MM.1S (cell line): ENCODE measurements around the gene APBB2.

Source experiments
- DNase-seq: peaks from one replicate; pipeline ENCODE4 v3.0.0-alpha.2; 2015
- H2AFZ ChIP-seq: fragments of 300-600 bp; sonication (generic); 2 replicates; pipeline ENCODE4 v1.6.0; 2016; ENCODE audit warnings: antibody characterized with exemption, low read length
- H3F3A ChIP-seq: fragments of 300-600 bp; sonication (generic); 2 replicates; pipeline ENCODE4 v1.6.1; 2016; ENCODE audit warnings: mild to moderate bottlenecking, antibody characterized with exemption, low read length, moderate library complexity, mixed read lengths; ENCODE audit not compliant: insufficient read depth
- H3K27ac ChIP-seq: fragments of 300-600 bp; sonication (generic); 2 replicates; pipeline ENCODE4 v1.5.1; 2016; ENCODE audit warnings: mild to moderate bottlenecking, low read length
- H3K27me3 ChIP-seq: fragments of 300-600 bp; sonication (generic); replicated peaks from 2 replicates; pipeline ENCODE4 v1.6.0; 2016; ENCODE audit warnings: low read length; ENCODE audit not compliant: insufficient read depth
- H3K36me3 ChIP-seq: fragments of 300-600 bp; sonication (generic); replicated peaks from 2 replicates; pipeline ENCODE4 v1.6.1; 2016; ENCODE audit warnings: mild to moderate bottlenecking, low read length, mixed read lengths; ENCODE audit not compliant: insufficient read depth
- H3K4me1 ChIP-seq: fragments of 300-600 bp; sonication (generic); 2 replicates; pipeline ENCODE4 v1.6.1; 2016; ENCODE audit warnings: low read length, mixed read lengths
- H3K4me2 ChIP-seq: fragments of 300-600 bp; sonication (generic); 2 replicates; pipeline ENCODE4 v1.6.0; 2016; ENCODE audit warnings: low read depth, low read length
- H3K4me3 ChIP-seq: fragments of 300-600 bp; sonication (generic); 2 replicates; pipeline ENCODE4 v1.5.1; 2016; ENCODE audit warnings: low read length, mixed read lengths
- H3K79me2 ChIP-seq: fragments of 300-600 bp; sonication (generic); 2 replicates; pipeline ENCODE4 v1.6.1; 2016; ENCODE audit warnings: mixed run types, low read length, mixed read lengths
- H3K9ac ChIP-seq: fragments of 300-600 bp; sonication (generic); 2 replicates; pipeline ENCODE4 v1.6.1; 2016; ENCODE audit warnings: low read length, mixed read lengths
- H3K9me2 ChIP-seq: fragments of 300-600 bp; sonication (generic); replicated peaks from 2 replicates; pipeline ENCODE4 v1.6.1; 2016; ENCODE audit warnings: mild to moderate bottlenecking, low read length, mixed read lengths; ENCODE audit not compliant: insufficient read depth
- H3K9me3 ChIP-seq: fragments of 300-600 bp; sonication (generic); replicated peaks from 2 replicates; pipeline ENCODE4 v1.6.1; 2016; ENCODE audit warnings: mild to moderate bottlenecking, low read length, mixed read lengths; ENCODE audit not compliant: insufficient read depth
- H4K20me1 ChIP-seq: fragments of 300-600 bp; sonication (generic); 2 replicates; pipeline ENCODE4 v1.6.1; 2016; ENCODE audit warnings: mild to moderate bottlenecking, low read length, moderate library complexity, mixed read lengths; ENCODE audit not compliant: insufficient read depth
- EZH2 ChIP-seq: fragments of 300-600 bp; sonication (generic); optimal IDR thresholded peaks from 2 replicates; pipeline ENCODE3; 2017; ENCODE audit warnings: low read depth, mild to moderate bottlenecking, antibody characterized with exemption, low read length, mixed read lengths
- EZH2phosphoT487 ChIP-seq: fragments of 300-600 bp; sonication (generic); IDR thresholded peaks from 2 replicates; pipeline ENCODE4 v1.6.1; 2018; ENCODE audit warnings: antibody characterized with exemption, low read length
- TF ChIP-seq, protein P1 (sequence below): fragments of 300-600 bp; sonication (generic); IDR thresholded peaks from 2 replicates; pipeline ENCODE4 v1.5.1; 2016; ENCODE audit warnings: antibody characterized with exemption, low read length, mixed read lengths

Gene APBB2

DNA sequence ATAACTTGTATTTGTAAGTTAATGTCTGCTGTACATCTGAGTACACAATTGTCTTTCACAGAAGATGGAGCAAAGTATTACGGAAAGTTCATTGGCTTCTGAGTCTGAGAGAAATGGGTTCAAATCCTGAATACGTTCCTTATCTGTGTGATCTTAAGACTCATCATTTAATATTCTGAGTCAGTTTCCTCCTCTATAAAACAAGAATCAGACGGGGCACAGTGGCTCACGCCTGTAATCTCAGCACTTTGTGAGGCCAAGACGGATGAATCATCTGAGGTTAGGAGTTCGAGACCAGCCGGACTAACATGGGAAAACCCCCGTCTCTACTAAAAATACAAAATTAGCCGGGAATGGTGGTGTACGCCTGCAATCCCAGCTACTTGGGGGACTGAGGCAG, 57.8 kb downstream of the APBB2 start:
- H3K27me3 ChIP-seq, result no peaks in the 10 kb centered on the region
- H3K79me2 ChIP-seq, result no peaks in the 10 kb centered on the region
- H3K4me2 ChIP-seq, result no peak overlapping the region
- H4K20me1 ChIP-seq, result no peaks in the 10 kb centered on the region
- H3K9me3 ChIP-seq, result no peaks in the 10 kb centered on the region
- H3K36me3 ChIP-seq, result no peaks in the 10 kb centered on the region
- H3K4me1 ChIP-seq, result peaks cover 6% of the 10 kb centered on the region; the same call in 1 of the 2 replicates
- H3K27ac ChIP-seq, result no peak overlapping the region
- H2AFZ ChIP-seq, result no peak overlapping the region
- H3K4me3 ChIP-seq, result no peak overlapping the region
- no peak for DNase-seq
- H3F3A ChIP-seq, result no peaks in the 10 kb centered on the region
- H3K9ac ChIP-seq, result no peak overlapping the region
- no peak for TF ChIP-seq EZH2
- TF ChIP-seq, protein P1, sequence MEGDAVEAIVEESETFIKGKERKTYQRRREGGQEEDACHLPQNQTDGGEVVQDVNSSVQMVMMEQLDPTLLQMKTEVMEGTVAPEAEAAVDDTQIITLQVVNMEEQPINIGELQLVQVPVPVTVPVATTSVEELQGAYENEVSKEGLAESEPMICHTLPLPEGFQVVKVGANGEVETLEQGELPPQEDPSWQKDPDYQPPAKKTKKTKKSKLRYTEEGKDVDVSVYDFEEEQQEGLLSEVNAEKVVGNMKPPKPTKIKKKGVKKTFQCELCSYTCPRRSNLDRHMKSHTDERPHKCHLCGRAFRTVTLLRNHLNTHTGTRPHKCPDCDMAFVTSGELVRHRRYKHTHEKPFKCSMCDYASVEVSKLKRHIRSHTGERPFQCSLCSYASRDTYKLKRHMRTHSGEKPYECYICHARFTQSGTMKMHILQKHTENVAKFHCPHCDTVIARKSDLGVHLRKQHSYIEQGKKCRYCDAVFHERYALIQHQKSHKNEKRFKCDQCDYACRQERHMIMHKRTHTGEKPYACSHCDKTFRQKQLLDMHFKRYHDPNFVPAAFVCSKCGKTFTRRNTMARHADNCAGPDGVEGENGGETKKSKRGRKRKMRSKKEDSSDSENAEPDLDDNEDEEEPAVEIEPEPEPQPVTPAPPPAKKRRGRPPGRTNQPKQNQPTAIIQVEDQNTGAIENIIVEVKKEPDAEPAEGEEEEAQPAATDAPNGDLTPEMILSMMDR, result no peak
- TF ChIP-seq EZH2phosphoT487, result no peak
- H3K9me2 ChIP-seq, result no peaks in the 10 kb centered on the region

DNA sequence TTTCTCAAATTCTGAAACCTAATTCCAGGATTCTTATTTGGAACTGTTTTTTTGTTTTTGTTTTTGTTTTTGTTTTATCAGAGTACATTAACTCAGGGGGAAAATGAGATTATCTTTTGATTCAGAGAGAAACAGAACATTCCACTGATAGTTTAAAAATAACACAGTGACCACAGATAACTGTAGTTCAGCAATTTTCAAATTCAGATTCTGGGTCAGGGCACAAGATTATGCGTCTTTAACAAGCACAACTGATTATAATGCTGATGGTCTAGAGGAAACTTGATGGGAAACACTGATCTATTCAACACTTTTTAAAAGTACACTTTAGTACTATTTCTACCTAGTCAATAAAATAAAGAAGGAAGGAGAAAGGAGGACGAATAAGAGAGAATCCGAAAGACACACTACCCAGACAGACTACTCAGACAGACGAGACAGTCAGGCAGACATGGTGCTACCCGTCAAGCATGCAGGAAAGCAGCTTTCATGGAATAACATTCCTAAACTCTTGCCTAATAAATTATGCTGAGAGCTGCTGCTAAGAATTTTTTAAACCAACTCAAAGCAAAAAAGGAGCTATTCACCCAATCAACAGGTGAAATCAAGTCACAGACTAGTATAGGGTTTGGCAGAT, 59.0 kb downstream of the APBB2 start:
- H3K4me1 ChIP-seq, result peaks cover 6% of the 10 kb centered on the region; the same call in 1 of the 2 replicates
- H3K9ac ChIP-seq, result no peak overlapping the region
- no peaks in the 10 kb centered on the region for H3K36me3 ChIP-seq
- H4K20me1 ChIP-seq, result no peaks in the 10 kb centered on the region
- H3F3A ChIP-seq, result no peaks in the 10 kb centered on the region
- H3K9me3 ChIP-seq, result no peaks in the 10 kb centered on the region
- H3K4me2 ChIP-seq, result no peak overlapping the region
- no peak overlapping the region for H2AFZ ChIP-seq
- no peaks in the 10 kb centered on the region for H3K27me3 ChIP-seq
- H3K4me3 ChIP-seq, result no peak overlapping the region
- no peak overlapping the region for H3K27ac ChIP-seq
- H3K9me2 ChIP-seq, result no peaks in the 10 kb centered on the region
- H3K79me2 ChIP-seq, result no peaks in the 10 kb centered on the region
- TF ChIP-seq EZH2, result no peak
- no peak for TF ChIP-seq EZH2phosphoT487
- TF ChIP-seq, protein P1, result no peak
- DNase-seq, result no peak

DNA sequence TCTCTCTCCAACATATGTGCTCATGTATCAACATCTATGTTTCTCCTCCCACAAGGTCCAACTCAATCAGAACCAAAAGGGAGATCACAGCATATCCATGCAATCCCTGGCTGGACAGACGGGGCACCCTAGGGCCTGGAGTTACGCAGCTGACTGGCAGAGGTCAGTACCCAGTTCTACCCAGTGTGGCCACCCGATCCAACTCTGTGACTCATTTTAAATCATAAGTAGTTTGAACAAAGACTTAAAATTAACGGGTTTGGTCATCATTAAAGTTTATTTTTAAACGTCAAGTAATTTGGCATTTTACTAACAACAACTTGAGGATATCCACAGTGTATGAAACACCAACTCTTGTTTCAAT, 59.5 kb downstream of the APBB2 start:
- Histone ChIP-seq H3K9me2 (no peaks in the 10 kb centered on the region), H4K20me1 (no peaks in the 10 kb centered on the region), H3K79me2 (no peaks in the 10 kb centered on the region), H3K4me1 (peaks cover 6% of the 10 kb centered on the region; the same call in 1 of the 2 replicates), H3K9me3 (no peaks in the 10 kb centered on the region), H3K4me3 (no peak overlapping the region), H3K36me3 (no peaks in the 10 kb centered on the region), H3K27me3 (no peaks in the 10 kb centered on the region), H3K4me2 (no peak overlapping the region), H3F3A (no peaks in the 10 kb centered on the region), H3K27ac (no peak overlapping the region), H3K9ac (no peak overlapping the region), H2AFZ (no peak overlapping the region)
- TF ChIP-seq EZH2 (no peak), EZH2phosphoT487 (no peak)
- TF ChIP-seq, protein P1, result no peak
- DNase-seq, result no peak
